Cardiac muscle cell (in vitro differentiated cells and primary cell): ENCODE data around the gene LRFN2. TPM values are rescaled to one million over a fixed set of nuclear protein-coding genes. Genes with fewer than 3 reads are reported as not detected.

Experiments used
- DNase-seq, 2 donors: peaks; one replicate each; pipeline versions ENCODE4 v3.0.0 to v3.0.0-alpha.2; 2010 to 2017; ENCODE audit warnings: low read depth in 1 of 2, low spot score in 1 of 2
- H3K27ac ChIP-seq: fragments of 200-600 bp; sonication (generic); 2 replicates; pipeline ENCODE4 v1.5.1; 2016
- H3K27me3 ChIP-seq: fragments of 200-600 bp; sonication (generic); 2 replicates; pipeline ENCODE4 v1.6.0; 2016; ENCODE audit warnings: control low read depth
- H3K36me3 ChIP-seq: fragments of 200-600 bp; sonication (generic); 2 replicates; pipeline ENCODE4 v1.5.1; 2016; ENCODE audit warnings: control low read depth
- H3K4me1 ChIP-seq: fragments of 200-600 bp; sonication (generic); 2 replicates; pipeline ENCODE4 v1.8.1; 2017; ENCODE audit warnings: low read depth, mild to moderate bottlenecking, mixed run types
- H3K4me3 ChIP-seq: fragments of 200-600 bp; sonication (generic); 2 replicates; pipeline ENCODE4 v1.5.1; 2016; ENCODE audit warnings: mild to moderate bottlenecking
- H3K9me3 ChIP-seq: fragments of 200-600 bp; sonication (generic); 2 replicates; pipeline ENCODE4 v1.5.1; 2017; ENCODE audit warnings: low read depth, mild to moderate bottlenecking, control low read depth
- polyA plus RNA-seq: library from polyadenylated mRNA; unstranded; fragments of >200 nt; fragmentation: Nextera tagmentation; extraction: Ambion mirVana; gene quantifications from 2 replicates; pipeline ENCODE4 v1.2.1, GENCODE V29; 2016
- total RNA-seq: library from RNA; depleted of rRNA; stranded (reverse); fragments of >200 nt; gene quantifications from 2 replicates; pipeline ENCODE4 v1.2.3, GENCODE V29; 2016
- TF ChIP-seq, protein P1 (sequence below): IDR thresholded peaks from 2 replicates; pipeline ENCODE4 v1.5.1; 2012; ENCODE audit warnings: low read depth, mild to moderate bottlenecking, low read length

The LRFN2 gene
- total and polyA plus RNA-seq, 2 experiments from 2014 or later, result 0.15 TPM; not detected in 1

DNA sequence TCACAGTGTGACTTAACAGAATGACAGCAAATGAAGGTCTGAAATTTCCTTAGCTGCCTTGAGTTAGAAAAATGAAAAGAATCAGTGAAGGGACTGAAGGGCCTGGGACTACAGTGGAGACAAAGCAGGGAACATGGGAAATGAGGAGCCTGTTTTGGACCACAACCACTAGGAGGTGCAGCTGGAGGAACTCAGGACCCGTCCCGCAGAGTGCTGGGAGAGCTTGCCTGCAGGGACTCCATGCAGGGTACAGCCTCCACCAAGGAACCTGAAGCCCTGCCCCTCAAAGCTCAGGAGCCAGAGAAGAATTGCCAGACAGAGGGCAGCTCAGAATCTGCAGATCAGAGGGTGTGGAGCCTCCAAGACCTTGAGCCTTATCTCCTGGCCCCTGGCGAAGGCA is 50.7 kb downstream of the LRFN2 start:
- H3K4me1 ChIP-seq, result peaks cover 6% of the 10 kb centered on the region
- H3K36me3 ChIP-seq, result no peaks in the 10 kb centered on the region
- TF ChIP-seq, protein P1, sequence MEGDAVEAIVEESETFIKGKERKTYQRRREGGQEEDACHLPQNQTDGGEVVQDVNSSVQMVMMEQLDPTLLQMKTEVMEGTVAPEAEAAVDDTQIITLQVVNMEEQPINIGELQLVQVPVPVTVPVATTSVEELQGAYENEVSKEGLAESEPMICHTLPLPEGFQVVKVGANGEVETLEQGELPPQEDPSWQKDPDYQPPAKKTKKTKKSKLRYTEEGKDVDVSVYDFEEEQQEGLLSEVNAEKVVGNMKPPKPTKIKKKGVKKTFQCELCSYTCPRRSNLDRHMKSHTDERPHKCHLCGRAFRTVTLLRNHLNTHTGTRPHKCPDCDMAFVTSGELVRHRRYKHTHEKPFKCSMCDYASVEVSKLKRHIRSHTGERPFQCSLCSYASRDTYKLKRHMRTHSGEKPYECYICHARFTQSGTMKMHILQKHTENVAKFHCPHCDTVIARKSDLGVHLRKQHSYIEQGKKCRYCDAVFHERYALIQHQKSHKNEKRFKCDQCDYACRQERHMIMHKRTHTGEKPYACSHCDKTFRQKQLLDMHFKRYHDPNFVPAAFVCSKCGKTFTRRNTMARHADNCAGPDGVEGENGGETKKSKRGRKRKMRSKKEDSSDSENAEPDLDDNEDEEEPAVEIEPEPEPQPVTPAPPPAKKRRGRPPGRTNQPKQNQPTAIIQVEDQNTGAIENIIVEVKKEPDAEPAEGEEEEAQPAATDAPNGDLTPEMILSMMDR, result peak; percentile 15
- H3K9me3 ChIP-seq, result no peaks in the 10 kb centered on the region
- H3K27ac ChIP-seq, result no peak overlapping the region
- no peak overlapping the region for H3K4me3 ChIP-seq
- H3K27me3 ChIP-seq, result no peaks in the 10 kb centered on the region
- peak; percentile 10 to 38 for DNase-seq

DNA sequence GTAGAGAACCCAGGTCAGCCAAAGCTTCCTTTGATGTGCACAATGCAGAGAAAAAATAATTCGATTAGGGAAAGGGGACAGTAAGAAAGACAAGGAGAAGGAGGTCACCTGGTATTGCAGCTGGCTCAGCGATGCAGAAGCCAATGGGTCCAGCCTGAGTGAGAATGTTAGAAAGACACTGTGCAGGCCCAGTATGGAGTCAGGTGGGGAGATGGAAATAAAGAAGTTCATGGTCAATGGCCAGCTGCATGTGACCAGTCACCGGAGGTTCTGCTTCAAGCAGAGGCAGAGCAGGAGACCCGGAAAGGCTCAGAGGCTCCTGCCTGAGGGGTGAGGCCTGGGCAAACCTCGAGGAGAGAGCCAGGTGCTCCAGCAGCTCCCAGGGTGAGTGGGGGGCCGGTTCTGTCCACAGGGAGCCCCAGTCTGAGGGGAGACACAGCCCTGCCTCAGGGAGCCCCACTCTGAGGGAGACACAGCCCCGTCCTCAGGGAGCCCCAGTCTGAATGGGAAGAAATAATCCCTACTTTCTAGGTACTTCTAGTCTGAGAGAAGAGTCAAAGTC is 51.3 kb downstream of the LRFN2 start:
- H3K36me3 ChIP-seq, result no peaks in the 10 kb centered on the region
- no peak overlapping the region for H3K27ac ChIP-seq
- H3K27me3 ChIP-seq, result no peaks in the 10 kb centered on the region
- peaks cover 6% of the 10 kb centered on the region for H3K4me1 ChIP-seq
- no peaks in the 10 kb centered on the region for H3K9me3 ChIP-seq
- TF ChIP-seq, protein P1, result no peak
- no peak overlapping the region for H3K4me3 ChIP-seq
- DNase-seq, result no peak

DNA sequence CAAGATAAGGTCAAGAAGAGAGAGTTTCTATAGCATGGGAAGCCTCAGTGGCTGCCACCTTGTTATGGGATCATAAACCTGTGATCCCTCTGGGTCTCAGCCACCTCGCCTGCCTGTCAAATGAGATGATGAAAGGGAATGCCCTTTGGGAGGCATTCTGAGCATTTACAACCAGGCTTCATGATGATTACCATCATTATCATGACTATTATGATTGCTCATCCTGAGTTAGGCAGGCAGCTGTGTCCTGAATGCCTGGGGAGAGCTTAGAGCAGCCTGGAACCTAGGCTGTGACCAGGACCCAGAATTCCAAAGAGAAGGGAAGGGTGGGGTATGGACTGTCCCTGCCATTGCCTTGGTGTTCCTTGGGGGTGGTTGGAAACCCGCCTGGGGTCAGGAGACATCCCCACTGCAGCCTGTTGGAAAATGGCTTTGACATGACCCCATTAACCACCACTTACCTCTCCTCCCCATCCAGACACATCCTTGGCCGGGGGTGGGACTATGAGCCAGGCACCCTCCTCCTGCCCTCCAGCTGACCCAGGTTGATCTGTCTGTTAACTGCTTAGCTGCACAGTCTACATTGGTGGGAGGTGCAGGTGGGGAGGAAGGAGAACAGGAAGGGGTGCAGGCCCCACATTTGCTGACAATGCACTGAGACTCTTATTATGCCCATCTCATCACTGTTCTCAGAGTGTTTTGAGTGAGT is 51.9 kb downstream of the LRFN2 start:
- no peak for DNase-seq
- Histone ChIP-seq H3K9me3 (no peaks in the 10 kb centered on the region), H3K27me3 (no peaks in the 10 kb centered on the region), H3K4me3 (no peak overlapping the region), H3K4me1 (peaks cover 6% of the 10 kb centered on the region), H3K27ac (no peak overlapping the region), H3K36me3 (no peaks in the 10 kb centered on the region)
- TF ChIP-seq, protein P1, result no peak

DNA sequence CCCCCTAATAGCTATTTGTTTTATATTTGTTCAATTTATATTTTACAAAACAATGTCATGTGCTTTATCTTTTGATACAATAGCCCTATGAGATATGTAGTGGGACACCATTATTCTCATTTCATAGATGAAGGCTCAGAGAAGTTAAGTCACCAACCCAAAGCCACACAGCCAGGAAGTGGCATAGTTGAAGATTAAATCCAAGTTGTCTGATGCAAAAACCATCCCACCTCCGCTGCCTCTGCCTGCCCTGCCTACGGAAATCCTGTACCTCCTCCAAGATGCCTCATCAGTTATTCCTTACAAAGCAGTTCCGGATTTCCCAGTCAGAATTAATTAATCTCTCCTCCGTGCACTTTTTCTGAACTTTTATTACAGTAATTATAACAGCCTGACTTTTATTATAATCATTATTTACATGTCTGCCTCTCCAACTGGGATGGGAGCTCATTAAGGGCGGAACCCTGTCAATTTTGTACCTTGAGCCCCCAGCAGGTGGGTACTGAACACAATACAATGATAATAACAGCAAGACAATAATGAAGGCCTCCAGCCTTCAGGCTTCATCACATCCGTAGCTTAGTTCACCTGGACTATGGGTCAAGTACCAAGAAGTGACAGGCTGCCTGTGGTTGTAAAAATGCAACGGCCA is 54.7 kb downstream of the LRFN2 start:
- Histone ChIP-seq H3K36me3 (no peaks in the 10 kb centered on the region), H3K4me1 (peaks cover 6% of the 10 kb centered on the region), H3K4me3 (no peak overlapping the region), H3K27me3 (no peaks in the 10 kb centered on the region), H3K9me3 (no peaks in the 10 kb centered on the region), H3K27ac (no peak overlapping the region)
- TF ChIP-seq, protein P1, result no peak
- no peak for DNase-seq

DNA sequence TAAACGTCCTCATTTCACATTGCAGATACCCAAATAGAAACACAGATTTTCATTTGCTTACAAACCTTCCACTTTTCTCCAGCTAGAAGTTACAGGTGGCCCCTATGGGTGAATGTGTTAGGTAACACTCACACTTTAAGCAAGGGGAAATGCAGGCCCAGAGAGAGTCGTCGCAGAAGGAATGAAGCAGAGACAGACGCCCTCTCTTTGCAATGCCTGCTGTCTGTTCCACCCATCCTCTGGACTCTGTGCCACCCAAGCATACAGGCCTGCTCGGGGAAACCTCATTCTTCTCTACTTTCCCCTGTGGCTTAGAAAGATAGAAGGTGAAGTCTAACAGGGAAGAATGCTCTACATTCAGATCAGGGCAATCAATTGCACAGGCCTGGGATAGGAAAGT is 57.2 kb downstream of the LRFN2 start:
- Histone ChIP-seq H3K27ac (no peak overlapping the region), H3K36me3 (no peaks in the 10 kb centered on the region), H3K4me3 (no peak overlapping the region), H3K9me3 (no peaks in the 10 kb centered on the region), H3K4me1 (no peaks in the 10 kb centered on the region), H3K27me3 (no peaks in the 10 kb centered on the region)
- TF ChIP-seq, protein P1, result no peak
- no peak for DNase-seq
